Spleen (tissue), 7 donors: ENCODE data around the gene QSOX1.
A peak's percentile ranks its signal among the peaks of the same experiment; 100 is the strongest.

Source experiments
- CTCF ChIP-seq, 11 experiments: fragments of 200-600 bp in 7 of 11; fragments of 450-650 bp in 4 of 11; sonication (generic) in 4 of 11; IDR thresholded peaks in 8 of 11; conservative IDR thresholded peaks in 3 of 11; 1 replicate in 7 of 11; 2 replicates in 4 of 11; pipeline versions ENCODE4 v1.4.0 to v1.8.0; 2016 to 2021; ENCODE audit warnings: antibody characterized with exemption in 11 of 11, inconsistent platforms in 4 of 11, mild to moderate bottlenecking in 1 of 11
- POLR2A ChIP-seq, 3 donors: fragments of 450-650 bp; IDR thresholded peaks; one replicate each; pipeline ENCODE4 v1.5.1; 2017; ENCODE audit warnings: antibody characterized with exemption in 3 of 3, mild to moderate bottlenecking in 1 of 3
- donor health status: DM: no; HTN: no; CAD: no; lungs with moderate emphysema.
- donor health status: DM: no; HTN: no; CAD: no.
- donor health status: DM: no; HTN: no; CAD: no.

GRCh38 chr1:180178511-180179161, 24.0 kb downstream of the QSOX1 start:
- TF ChIP-seq CTCF (IDR thresholded peaks at IDR 0.05 in 8 of 11, conservative IDR thresholded peaks at IDR 0.05 in 3 of 11), result peak; percentile 81 to 96 (median 92)
- no peak for TF ChIP-seq POLR2A (IDR thresholded peaks at IDR 0.05)
